ENCODE results near the gene PRR3. TPM values are rescaled to one million over a fixed set of nuclear protein-coding genes. Genes with fewer than 3 reads are reported as not detected.

The PRR3 gene
- total RNA-seq, 1 donor: 11.0 TPM

DNA sequence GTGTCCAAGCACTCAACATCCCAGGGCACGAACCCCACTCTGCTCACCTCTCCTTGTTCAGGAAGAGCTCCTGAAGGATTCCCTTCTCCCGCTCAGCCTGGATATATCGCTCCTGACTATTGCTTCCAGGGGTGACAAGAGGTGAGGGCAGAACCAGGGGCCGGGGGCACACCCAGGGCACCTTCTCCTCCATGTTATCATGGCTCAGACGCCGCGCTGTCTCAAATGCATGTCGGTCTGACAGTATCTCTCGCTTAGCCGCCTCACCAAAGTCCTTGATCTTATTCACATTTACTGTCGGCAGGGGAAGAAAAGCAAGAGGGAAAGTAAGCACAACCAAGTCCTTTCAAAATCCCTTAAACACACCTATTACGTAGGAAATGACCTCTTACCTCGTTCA, 46.9 kb downstream of the PRR3 start:
- no peak overlapping the region for H3K4me3 ChIP-seq (ENCODE audit: low read depth, low read length)
- no peak for DNase-seq (ENCODE audit: low read depth)
- TF ChIP-seq, protein P1, sequence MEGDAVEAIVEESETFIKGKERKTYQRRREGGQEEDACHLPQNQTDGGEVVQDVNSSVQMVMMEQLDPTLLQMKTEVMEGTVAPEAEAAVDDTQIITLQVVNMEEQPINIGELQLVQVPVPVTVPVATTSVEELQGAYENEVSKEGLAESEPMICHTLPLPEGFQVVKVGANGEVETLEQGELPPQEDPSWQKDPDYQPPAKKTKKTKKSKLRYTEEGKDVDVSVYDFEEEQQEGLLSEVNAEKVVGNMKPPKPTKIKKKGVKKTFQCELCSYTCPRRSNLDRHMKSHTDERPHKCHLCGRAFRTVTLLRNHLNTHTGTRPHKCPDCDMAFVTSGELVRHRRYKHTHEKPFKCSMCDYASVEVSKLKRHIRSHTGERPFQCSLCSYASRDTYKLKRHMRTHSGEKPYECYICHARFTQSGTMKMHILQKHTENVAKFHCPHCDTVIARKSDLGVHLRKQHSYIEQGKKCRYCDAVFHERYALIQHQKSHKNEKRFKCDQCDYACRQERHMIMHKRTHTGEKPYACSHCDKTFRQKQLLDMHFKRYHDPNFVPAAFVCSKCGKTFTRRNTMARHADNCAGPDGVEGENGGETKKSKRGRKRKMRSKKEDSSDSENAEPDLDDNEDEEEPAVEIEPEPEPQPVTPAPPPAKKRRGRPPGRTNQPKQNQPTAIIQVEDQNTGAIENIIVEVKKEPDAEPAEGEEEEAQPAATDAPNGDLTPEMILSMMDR (IDR thresholded peaks at IDR 0.05; ENCODE audit: insufficient read depth, low read length): no peak

DNA sequence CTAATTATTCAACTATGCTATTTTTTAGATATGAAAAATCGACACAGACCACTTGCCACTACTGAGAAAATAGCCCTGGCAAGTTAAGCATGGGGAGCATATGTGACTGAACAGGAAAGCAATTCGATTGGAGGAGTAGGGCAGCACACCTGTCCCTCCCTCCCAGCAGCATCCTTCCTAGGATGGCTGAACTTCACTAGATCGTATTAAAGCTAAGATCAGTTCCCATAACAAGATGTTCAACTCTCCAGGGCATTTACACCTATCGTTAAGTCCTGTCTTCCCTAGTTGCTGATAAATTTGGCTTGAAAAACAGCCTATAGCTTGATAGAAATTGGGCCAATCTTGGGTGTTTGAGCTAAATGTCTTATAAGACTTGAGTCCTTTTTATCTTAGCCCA, 53.0 kb downstream of the PRR3 start:
- TF ChIP-seq, protein P1 (IDR thresholded peaks at IDR 0.05; ENCODE audit: insufficient read depth, low read length): no peak
- H3K4me3 ChIP-seq (ENCODE audit: low read depth, low read length): no peak overlapping the region
- no peak for DNase-seq (ENCODE audit: low read depth)

DNA sequence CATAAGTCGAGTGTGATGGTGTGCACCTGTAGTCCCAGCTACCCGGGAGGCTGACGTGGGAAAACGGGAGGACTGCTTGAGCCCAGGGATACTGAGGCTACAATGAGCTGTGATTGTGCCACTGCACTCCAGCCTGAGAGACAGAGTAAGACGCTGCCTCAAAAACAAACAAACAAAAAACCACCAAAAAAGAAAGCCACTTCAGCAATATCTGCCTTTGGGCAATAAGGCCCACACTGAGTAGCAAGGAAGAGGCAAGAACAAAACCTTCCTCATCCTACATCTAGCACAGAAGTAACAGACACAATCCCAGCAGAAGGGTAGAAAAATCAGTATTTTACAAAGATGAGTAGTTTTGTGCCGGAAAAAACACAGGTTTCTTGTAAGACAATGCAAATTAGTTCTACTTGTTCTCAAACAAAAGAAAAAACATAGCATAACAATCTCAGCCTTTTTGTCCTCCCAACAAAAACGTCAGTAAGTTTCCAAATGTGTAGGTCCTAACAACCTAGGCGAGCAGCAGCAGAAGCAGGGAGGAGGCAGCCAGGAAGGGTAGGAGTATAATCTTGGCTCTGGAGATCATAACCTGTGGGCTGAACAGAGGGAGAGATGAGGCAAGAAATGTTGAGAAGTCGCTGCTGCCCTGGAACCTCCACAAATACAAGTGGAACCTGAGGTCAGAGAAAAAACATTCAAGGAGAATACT, 54.2 kb downstream of the PRR3 start:
- H3K4me3 ChIP-seq (ENCODE audit: low read depth, low read length): no peak overlapping the region
- TF ChIP-seq, protein P1 (IDR thresholded peaks at IDR 0.05; ENCODE audit: insufficient read depth, low read length): no peak
- DNase-seq (ENCODE audit: low read depth): no peak

DNA sequence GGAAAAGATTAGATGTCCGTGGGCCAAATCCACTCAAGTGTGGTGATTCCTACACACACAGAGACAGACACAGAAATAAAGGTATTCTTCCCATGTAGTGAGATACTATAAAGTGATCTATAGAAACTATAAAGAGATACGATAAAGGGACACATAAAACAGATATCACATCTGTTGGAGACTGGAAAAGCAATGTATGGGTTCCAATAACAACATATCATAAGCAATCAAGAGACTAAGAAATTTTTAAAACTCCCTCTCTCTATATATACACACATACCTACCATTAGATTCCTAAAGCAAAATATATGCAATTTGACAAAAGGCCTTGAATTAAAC, 54.7 kb downstream of the PRR3 start:
- H3K4me3 ChIP-seq (ENCODE audit: low read depth, low read length): no peak overlapping the region
- TF ChIP-seq, protein P1 (IDR thresholded peaks at IDR 0.05; ENCODE audit: insufficient read depth, low read length): no peak
- DNase-seq (ENCODE audit: low read depth): no peak

GRCh38 chr6:30612213-30612612, 55.1 kb downstream of the PRR3 start:
- TF ChIP-seq, protein P1 (IDR thresholded peaks at IDR 0.05; ENCODE audit: insufficient read depth, low read length): peak; percentile 51
- peak; percentile 60 for DNase-seq (ENCODE audit: low read depth)
- no peak overlapping the region for H3K4me3 ChIP-seq (ENCODE audit: low read depth, low read length)

DNA sequence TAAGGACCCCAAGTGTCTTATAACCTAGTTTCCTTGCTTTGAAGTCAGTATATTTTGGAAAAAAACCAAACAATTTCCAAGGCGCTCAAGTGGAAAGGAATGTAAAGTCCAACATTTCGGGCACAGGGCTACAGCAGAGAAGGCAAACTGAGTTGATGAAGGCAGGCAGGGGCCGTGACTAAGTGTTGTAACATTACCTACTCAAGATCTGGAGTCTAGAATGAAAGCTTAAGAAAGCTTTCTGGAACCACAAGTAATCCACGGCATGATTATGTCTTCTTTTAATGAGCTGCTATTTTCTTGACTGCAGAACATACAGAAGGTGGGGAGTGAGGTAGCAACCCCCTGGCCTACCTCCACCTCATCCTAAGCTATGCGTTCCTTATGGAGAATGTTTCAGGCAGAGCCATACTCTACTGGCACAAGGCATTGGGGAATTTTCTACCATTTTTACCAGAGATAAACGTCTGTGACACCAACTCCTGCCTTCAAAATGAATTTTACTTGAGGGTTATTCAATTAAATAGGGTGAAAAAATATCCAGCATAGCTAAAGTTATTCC, 55.7 kb downstream of the PRR3 start:
- TF ChIP-seq, protein P1 (IDR thresholded peaks at IDR 0.05; ENCODE audit: insufficient read depth, low read length): no peak
- DNase-seq (ENCODE audit: low read depth): peak; percentile 57
- no peak overlapping the region for H3K4me3 ChIP-seq (ENCODE audit: low read depth, low read length)

Small RNA genes within 50 kb of the gene (small RNA-seq; reads per million reads assigned to genes)
- 0.70 reads per million, percentile 13 among the genes with 10 or more reads in this experiment for gene MIR877

Other genes with a start within 250 kb of the PRR3 start
- gene TRIM39, start 230.4 kb upstream of the PRR3 start, total RNA-seq (ENCODE audit: low replicate concordance): 8.5 and 9.7 TPM in 2 replicates
- 23.6 and 25.1 TPM in 2 replicates for gene RPP21, start 212.1 kb upstream of the PRR3 start, total RNA-seq (ENCODE audit: low replicate concordance)
- 115 and 227 TPM in 2 replicates for gene HLA-E, start 67.8 kb upstream of the PRR3 start, total RNA-seq (ENCODE audit: low replicate concordance)
- 41.1 and 45.1 TPM in 2 replicates for gene GNL1, start 806 bp upstream of the PRR3 start, total RNA-seq (ENCODE audit: low replicate concordance)
- gene ABCF1, start 14.1 kb downstream of the PRR3 start, total RNA-seq (ENCODE audit: low replicate concordance): 33.0 and 43.2 TPM in 2 replicates
- gene PPP1R10, start 59.9 kb downstream of the PRR3 start, total RNA-seq (ENCODE audit: low replicate concordance): 32.1 and 39.1 TPM in 2 replicates
- gene MRPS18B, start 60.5 kb downstream of the PRR3 start, total RNA-seq (ENCODE audit: low replicate concordance): 47.7 and 110 TPM in 2 replicates
- gene ATAT1, start 69.6 kb downstream of the PRR3 start, total RNA-seq (ENCODE audit: low replicate concordance): 0.16 and 5.6 TPM in 2 replicates
- gene C6orf136, start 89.8 kb downstream of the PRR3 start, total RNA-seq (ENCODE audit: low replicate concordance): 1.1 and 5.2 TPM in 2 replicates
- 20.9 and 64.8 TPM in 2 replicates for gene DHX16, start 115.7 kb downstream of the PRR3 start, total RNA-seq (ENCODE audit: low replicate concordance)
- gene PPP1R18, start 129.3 kb downstream of the PRR3 start, total RNA-seq (ENCODE audit: low replicate concordance): 33.0 and 82.2 TPM in 2 replicates
- gene NRM, start 133.7 kb downstream of the PRR3 start, total RNA-seq (ENCODE audit: low replicate concordance): 0.82 and 9.9 TPM in 2 replicates
- 3.7 and 12.1 TPM in 2 replicates for gene MDC1, start 160.0 kb downstream of the PRR3 start, total RNA-seq (ENCODE audit: low replicate concordance)
- gene TUBB, start 163.1 kb downstream of the PRR3 start, total RNA-seq (ENCODE audit: low replicate concordance): 120 and 996 TPM in 2 replicates
- 77.8 and 109 TPM in 2 replicates for gene FLOT1, start 185.4 kb downstream of the PRR3 start, total RNA-seq (ENCODE audit: low replicate concordance)
- gene IER3, start 187.3 kb downstream of the PRR3 start, total RNA-seq (ENCODE audit: low replicate concordance): 23.8 and 26.7 TPM in 2 replicates

Data from fibroblast of the aortic adventitia (primary cell).